ENCODE measurements around the gene MSH5. TPM values are rescaled to one million over a fixed set of nuclear protein-coding genes. Genes with fewer than 3 reads are reported as not detected.
A peak's percentile ranks its signal among the peaks of the same experiment; 100 is the strongest.

Gene MSH5
- total RNA-seq, 1 donor from 2014 or later, result 7.1 TPM

DNA sequence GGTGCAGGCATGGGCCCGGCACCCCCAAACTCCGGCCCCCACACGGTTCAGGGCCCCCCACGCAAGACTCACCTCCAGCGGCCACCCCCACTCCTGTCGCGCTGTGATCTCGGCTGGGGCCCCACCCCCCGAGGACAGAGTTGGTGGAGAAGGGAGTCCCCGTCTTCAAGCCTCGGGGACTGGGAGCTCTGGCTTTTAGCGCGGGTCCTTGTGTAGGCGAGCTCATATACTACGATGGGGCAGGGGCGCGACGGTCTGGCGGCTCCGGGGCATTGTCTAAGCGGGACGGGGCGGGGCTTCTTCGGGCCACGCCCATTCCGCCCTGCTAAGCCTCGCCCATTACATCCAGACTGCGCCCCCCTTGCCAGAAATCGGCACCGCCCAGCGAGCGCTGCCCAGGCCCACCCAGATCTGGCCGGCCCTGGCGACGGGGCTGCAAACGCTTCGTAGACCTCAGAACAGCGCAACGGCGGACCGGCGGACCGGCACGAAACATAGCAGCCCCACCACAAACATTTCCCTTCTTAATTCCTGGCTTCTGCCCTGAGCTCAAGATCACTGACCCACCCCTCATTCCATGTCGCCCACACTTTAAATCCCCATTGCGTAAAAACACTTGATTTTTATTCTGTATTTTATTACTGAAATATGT is 9.7 kb upstream of the MSH5 start:
- DNase-seq, result peak; percentile 95

DNA sequence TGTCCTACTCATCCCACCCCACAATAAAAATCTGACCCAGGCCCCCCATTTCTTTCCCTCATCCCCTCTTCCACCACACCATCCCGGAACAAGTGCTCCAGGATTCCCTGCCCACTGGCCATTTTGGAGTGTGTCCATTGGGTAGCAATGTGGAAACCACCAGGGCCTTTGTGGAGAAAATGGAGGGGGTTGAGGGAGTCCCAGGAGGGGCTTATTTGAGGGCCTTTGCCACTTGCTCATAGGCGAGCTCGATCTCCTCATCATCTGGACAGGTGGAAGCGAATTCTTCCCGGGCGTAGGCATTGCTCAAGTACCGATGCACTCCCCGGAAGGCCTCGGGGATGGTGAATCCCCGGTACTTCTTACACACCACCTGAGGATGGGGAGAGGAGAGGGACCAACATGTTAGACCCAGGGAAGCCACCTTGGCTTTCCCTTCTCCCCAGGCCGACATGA is 9.1 kb upstream of the MSH5 start:
- DNase-seq, result no peak

DNA sequence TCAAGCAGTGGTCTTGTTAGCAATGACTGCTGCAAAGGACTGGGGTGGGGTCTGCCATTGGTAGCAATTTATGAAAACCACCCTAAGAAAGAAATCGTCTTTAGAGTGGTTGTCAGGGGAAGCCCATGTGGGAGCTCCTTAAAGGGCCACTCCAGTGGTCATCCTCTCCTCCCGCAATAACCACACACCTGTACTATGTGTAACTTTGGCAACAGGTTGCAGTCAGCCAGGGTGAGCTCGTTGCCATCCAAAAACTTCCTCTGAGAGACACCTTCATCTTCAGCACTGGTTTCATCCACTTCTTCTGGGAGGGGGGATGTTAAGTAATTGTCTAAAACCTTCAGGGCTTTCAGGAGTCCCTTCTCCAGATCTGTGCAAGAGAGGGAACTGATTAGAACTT is 7.8 kb upstream of the MSH5 start:
- no peak for DNase-seq

DNA sequence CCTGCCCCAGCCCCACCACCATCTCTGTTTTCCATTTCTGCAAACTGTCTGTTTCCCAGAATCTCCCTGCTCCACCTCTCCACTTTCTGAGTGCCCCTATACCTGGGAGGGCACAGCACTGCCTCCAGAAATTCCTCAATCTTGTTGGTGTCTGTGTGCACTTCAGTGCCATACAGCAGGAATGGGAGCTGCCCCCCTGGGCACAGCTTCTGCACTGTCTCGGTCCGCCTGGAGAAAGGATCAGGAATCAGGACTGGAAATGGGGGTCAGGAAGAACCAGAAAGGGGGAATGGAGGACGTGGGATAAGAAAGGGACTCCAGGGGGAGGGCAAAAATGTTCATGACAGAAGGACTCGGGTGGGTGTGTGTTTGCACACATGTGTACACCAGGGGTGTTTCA is 6.1 kb upstream of the MSH5 start:
- no peak for DNase-seq

DNA sequence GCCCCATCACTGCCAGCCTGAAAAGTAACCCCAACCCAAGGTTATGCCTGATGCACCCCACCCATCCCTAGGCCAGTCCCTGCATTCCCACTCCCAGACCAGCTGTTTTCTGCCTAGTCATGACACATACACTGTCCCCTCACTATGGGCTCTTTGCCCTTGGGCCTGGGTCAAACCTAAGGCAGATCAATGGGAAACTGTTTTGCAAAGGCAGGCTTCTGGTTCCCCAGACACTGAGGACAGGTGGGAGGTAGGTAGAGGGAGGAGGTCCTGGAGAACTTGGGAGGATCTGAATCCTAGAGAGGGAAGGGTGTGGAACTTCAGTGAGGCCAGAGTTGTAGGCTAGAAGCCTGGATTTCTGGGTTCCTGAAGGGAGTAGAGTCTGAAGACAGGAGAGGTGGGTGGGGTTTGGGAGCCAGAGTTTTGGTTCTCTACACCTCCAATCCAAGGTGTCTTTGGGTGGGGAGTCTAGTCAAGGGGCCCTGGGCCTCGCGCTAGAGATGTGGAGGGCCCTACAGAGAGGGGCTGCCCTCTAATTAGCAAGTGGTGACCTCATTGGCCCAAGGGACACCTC is 5.5 kb upstream of the MSH5 start:
- DNase-seq, result no peak

DNA sequence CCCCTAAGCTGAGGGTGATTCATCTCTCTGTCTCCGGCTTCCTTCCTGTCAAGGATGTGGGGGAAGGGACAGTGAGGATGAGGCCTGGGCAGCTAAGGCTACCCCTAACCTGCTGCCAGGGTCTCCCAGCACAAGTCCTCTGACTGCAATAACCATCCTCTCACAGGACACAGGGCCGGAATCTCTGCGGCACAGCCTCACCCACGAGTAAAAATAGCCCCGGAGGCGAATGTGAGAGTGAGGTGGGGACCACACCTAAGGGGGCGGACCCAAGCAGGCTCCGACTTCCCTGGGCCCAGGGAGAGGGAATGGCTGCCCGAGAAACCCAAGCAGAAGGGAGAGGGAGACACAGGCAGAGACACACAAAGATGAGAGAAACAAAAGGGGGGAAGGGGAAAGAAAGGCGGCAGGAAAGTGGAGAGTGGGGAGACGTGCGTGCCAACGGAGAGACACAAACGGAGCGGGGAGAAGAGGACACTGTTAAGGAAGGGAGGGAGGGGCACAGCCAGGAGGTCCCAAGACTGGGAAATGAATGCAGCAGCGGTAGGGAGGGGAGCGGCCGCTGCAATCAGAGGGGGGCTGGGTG is 4.9 kb upstream of the MSH5 start:
- peak; percentile 88 for DNase-seq

DNA sequence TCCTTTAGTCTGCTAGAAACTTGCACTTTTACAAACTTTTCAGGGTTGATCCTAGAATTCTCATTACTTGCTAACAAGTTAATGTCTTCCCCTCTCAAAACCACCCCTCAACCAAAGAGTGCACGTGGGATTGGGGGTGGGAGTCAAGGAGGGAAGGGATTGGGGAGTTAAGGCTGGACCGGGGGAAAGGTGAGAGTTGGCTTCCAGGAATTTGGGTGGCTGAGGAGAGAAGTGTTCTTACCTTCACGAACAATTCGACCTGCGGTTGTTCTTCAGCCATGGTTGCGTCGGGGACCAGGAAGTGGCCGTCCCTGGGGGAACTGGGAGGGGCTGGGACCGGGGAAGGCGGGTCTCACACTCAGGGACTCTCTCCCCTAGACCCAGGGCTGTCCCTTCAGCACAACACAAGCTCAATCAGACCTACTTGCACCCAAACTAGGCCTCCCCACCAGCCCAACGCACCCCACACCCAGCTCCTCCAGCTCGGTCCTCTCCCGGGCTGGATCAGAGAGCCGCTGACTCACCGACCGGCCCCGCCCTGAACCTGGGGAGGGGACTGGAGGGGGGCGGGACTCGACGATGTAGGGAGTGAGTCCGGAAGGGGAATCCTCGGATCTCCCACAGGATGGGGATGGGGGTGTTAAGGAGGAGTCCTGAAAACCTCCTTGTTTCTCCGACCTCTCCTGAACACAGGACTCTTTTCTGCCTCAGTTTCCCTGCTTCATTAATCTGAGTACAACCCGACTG is 3.6 kb upstream of the MSH5 start, which contains the start of gene CLIC1:
TSS of gene CLIC1 (minus strand) at position 510 of the 747 bp plus-strand sequence. CDS start at position 280, 230 bp downstream.
- peak; percentile 83 for DNase-seq

DNA sequence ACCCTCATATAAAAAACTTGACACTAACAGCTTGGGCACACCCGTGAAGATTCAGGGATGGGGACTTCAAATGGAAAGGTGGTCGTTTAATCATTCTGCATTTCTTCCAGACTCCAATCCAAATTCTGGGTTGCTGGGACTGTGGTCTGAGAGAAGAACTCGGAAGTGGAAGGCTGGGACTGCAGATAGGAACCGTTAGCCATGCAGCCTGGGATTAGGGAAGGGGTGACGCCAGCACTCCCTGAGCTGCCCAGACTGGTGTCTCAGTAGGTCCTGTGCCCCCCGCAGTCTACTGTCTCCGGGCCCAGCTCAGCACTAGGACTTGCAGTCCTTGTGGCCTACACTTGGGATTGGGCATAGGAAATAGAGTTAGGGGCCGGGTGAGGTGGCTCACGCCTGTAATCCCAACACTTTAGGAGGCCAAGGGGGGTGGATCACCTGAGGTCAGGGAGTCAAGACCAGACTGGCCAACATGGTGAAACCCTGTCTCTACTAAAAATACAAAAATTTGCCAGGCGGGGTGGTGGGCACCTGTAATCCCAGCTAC is 3.0 kb upstream of the MSH5 start:
- DNase-seq, result peak; percentile 23

DNA sequence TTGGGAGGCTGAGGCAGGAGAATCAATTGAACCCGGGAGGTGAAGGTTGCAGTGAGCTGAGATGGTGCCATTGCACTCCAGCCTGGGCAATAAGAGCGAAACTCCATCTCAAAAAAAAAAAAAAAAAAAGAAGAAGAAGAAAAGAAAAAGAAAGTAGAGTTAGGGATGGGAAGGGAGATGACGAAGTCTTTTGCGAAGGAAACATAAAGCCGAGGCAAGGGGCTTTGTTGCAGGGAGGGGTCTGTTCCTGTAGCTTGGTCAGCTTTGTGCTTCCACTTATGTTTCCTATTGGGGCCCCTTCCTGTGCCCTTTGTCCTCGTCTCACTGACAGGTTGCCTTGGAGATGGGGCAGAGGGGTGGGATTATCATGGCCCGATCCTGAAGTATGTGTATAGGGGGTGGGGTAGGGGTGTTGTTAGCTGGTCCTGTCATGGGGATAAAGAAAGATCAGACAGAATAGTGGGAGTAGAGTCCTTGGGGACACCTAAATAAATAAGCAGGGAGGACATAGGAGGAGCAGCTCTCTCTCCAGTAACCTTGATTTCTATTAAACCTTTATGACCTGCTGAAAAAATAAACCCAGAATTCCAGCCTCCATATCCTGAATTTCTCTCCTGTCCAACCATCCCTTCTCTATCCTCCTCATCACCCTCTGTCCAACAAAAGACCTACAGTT is 2.4 kb upstream of the MSH5 start:
- peak; percentile 84 for DNase-seq

DNA sequence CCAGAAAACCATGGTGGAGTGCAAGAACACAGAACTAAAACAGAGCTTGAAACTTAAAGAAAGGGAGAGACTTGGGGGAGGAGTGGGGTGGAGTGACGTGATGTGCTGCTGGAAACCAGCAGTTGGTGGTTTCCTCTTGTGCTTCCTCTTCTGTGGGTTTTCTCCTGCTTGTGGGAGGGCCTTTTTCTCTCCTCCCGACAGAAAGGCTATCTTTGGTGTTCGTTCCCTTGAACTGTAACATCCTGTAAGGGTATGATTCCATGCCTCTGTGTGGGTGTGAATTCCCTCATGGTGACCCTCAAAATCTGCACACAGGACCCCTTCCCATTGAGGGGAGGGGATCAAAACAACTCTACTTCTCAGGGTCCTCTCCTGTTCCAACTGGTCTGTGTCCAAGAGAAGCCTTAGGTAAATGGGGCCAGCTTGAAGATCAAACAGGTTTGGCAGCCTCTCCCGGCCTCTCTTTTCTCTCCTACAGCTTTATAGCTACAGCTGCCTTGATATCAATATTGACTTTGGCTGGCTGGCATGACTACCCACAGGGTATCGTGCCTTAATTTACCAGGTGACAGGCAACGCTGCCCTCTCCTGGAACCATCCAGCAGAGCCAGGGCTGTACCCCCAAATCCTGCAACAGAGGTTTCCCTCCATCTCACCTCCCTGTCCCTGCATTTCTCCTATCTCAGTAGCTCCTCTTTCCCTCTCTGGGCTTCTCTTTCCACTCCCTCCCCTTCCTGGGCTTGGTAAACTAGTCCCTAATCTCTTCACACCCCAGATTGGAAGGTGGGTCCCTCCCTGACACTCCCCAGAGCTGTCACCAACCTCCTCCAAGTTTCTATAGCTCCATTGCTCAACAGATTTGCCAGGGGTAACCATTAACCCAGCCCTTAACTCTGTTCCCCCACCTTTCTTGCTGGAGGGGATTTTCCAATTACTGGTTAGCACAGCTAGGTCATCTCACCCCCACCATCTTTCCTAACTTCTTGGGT is 1.5 kb upstream of the MSH5 start:
- peak; percentile 95 for DNase-seq

DNA sequence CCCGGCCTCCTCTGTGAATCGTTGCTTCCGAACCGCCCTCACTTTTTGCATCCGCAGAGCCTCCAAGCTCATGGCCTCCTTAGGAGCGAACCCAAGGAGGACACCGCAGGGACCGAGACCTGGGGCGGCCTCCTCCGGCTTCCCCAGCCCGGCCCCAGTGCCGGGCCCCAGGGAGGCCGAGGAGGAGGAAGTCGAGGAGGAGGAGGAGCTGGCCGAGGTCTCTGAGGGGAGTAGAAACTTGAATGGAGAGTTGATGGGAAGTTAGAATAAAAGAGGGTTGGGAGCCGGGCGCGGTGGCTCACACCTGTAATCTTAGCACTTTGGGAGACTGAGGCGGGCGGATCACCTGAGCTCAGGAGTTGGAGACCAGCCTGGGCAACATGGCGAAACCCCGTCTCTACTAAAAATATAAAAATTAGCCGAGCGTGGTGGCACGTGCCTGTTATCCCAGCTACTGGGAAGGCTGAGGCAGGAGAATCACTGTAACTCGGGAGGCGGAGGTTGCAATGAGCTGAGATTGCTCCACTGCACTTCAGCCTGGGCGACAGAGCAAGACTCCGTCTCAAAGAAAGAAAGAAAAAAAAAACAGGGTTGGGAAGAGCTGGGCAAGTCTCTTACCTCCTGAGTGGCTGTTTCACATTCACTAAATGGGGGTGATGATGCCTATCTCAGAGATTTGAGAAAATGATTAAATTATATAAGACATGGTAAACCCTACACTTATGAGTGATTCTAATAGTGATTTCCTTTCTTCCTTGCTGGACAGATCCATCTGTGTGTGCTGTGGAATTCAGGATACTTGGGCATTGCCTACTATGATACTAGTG is 805 bp downstream of the MSH5 start:
- DNase-seq, result peak; percentile 53

DNA sequence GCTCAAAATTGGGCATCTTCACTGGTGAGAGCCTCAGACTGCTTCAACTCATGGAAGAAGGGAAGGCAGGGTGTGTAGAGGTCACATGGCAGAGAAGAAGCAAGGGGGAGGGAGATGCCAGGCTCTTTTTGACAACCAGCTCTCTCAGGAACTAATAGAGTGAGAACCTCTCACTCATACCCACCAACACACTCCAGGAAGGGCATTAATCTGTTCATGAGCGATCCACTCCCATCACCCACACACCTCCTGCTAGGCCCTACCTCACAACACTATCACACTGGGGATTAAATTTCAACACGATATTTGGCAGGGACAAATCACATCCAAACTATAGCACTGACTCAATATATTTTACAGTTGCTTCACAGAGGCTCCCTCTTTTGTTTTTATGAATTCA is 2.0 kb downstream of the MSH5 start:
- DNase-seq, result no peak

DNA sequence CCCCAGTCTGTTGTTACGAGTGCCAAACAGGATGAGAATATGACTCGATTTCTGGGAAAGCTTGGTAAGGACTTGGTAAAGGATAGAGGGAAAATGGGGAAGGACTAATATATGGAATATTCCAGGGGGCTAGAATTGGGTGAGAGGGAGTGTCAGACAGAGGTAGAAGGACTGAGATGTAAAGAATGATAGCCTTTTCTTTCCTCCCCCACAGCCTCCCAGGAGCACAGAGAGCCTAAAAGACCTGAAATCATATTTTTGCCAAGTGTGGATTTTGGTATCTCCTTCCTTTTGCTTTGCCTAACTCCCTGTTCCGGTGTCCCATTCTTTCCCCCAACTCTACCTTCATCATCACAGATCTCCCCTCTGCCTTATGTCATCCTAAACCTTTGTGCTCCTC is 3.1 kb downstream of the MSH5 start:
- DNase-seq, result no peak

DNA sequence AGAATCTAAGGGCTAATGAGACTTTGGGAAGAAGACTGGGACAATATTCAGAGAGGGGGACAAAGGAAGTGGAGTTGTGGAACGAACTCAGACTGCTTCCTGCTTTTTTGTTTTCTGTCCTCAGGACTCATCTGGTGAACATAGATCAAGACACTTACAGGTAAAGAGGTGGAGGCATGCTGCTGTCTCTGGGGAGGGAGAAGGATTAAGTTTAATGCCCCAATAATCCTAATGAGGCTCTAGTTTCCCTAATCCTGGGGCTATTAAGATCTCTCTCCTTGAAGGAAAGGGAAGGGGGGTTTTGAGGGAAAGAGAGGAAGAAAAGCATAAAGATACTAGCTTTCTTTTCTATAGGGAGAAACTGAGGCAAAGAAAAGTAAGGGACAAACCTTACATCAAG is 4.6 kb downstream of the MSH5 start:
- no peak for DNase-seq

DNA sequence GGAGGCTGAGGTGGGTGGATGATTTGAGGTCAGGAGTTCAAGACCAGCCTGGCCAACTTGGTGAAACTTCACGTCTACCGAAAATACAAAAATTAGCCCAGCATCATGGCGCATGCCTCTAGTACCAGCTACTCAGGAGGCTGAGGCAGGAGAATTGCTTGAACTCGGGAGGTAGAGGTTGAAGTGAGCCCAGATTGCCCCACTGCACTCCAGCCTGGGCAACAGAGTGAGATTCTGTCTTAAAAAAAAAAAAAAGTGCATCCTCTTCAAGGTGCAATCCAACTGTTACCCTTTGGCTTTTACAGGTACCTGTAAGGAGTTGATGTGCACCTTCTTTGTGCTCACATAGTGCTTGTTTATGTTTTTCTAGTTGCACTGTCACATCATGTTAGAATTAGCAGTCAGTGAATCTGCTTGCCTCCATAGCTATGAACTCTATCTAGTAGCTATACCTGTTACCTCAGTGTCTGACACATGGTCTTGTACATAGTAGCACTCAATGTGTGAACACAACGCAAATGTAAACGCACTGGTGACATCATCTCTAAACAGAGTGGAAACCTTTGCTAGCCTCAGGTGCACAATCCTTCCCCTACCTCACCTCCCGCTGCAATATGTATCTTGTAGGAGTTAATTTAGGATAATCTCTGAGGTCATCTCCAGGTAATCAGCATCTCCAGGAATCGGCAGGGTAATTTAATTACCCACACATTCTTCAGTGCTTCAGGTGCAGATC is 9.7 kb downstream of the MSH5 start:
- no peak for DNase-seq

DNA sequence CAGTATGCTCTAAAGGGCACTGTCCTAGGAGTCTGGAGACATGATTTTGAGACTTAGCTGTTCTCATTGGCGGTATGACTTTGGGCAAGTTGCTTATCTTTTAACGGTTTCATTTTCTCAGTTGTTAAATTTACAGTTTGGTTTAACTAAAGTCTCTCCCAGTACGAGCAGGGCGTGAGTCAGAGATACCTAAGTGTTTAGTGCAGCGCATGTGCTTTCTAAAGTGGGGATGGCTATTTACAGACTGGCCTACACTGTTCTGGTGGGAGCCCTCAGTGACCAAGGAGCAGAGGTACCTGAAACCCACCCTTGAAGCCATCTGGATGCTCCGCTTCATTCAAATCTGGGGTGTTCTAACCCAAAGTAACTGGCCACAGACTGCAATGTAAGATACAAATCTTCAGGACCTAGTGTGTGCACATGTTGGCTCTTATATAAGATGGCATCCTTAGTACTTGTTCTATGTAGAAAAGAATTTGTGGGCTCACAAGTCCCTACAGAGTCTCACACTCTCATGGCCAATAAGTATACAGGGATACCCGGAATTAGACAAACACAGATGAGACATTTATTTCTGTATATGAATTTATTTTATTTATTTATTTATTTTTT is 10.7 kb downstream of the MSH5 start:
- no peak for DNase-seq

DNA sequence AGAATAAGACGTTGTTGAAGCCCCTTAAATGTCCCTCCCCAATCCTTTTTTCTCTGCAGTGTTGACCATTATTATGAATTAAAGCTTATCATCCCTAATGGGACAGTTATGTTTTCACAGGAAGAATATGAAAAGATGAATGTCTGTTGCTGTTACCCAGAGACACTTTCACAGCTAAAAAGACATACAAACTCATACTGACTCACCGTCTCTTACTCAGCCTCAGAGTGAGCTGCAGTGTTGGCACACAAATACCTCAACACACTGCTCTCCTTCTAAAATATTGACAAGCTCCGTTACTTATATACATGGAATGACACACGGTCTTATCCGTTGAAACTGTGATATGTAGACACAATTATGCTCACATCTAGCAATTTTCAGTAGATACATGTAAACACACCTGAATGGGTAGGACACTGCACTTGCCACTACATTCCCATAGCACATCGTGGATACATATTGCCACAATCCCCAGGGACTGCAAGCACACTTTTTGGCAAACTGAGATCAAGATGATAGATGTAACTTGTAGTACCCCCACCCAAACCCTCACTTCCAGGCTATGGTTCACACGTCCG is 13.0 kb downstream of the MSH5 start:
- no peak for DNase-seq

DNA sequence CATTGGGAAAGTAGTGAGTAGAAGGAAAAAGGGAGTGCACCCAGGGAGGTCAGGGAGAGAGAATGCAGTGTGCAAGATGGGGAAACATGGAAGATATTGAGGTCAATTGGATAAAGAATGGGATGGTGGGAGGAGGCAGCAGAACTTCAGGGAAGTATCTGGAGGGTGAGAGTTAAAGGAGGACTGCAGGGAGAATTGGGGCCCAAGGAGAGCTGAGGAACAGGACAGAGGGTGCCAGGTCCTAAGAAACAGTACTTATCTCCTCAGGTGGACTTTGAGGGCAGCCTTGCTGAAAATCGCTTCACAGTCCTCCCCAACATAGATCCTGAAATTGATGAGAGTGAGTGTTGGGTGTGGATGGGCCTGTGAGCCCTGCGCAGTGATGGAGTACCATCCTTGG is 18.5 kb downstream of the MSH5 start:
- DNase-seq, result no peak

DNA sequence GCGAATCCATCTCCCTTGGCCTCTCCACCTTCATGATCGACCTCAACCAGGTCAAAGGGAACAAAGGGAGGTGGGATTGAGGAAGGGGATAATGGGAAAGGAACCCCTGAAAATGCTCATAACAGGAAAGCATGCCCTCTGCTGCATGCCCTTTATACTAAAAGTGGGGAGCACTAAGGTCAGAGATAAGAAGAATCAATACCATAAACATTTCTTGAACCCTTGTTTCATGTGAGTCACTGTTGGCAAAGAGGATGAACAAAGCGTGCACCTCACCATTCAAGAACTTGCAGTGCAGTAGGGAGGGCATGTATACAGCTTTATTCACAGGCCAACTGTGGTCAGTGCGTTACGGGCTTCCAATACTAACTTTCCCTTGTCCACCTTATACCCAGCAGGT is 21.0 kb downstream of the MSH5 start:
- DNase-seq, result no peak

Data from dermis blood vessel endothelial cell (primary cell).